ENCODE measurements around the gene NPY. TPM values are rescaled to one million over a fixed set of nuclear protein-coding genes. Genes with fewer than 3 reads are reported as not detected.

The NPY gene
- total and polyA plus RNA-seq, 2 of the 8 experiments (the other 6 are each of a cell fraction or from before 2014, with no cell fraction given) = 1.2 to 1.7 TPM

DNA sequence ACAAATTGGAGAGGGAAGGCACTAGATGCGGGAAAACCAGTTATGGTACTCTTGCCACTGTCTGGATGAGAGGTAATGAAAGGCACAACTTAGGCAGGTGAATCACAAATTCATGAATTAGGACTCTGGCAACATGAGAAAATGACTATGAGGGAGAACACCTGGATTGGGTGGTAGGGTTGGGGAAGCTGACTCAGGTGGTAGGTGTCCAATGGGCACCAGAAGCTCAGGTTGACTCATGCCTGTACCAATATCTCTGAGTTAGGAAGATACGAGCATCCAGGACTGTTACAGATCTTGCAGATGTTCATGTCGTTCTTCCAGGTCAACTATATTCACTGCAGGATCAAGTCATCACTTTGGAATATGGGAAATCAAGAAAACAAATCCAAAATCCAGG lies 56.7 kb downstream of the NPY start (continued):
- TF ChIP-seq SRF (IDR thresholded peaks at IDR 0.05; ENCODE audit: low read depth, low read length) (no peak), KDM1A (IDR thresholded peaks at IDR 0.05; ENCODE audit: borderline replicate concordance, low read length) (no peak), EGR1 (IDR thresholded peaks at IDR 0.05; ENCODE audit: borderline replicate concordance, low read depth, low read length) (no peak), EZH2 (IDR thresholded peaks at IDR 0.05; ENCODE audit: low read depth, low read length, severe bottlenecking) (no peak), CHD2 (IDR thresholded peaks at IDR 0.05; ENCODE audit: low read length) (no peak), NRF1 (IDR thresholded peaks at IDR 0.05; ENCODE audit: low read depth, low read length) (no peak)

Measured in H1 (cell line).